NCI-H187 treated with DMSO at 0.1 percent for 48 hours (cell line): Measurements from ENCODE around the gene PPP2R3C.
"Not testable (repeated sequence)": the region's sequence is repeated elsewhere in the genome, so short reads cannot be mapped to it uniquely, and the experiment has no call there.

Source experiments
- DNase-seq: peaks from one replicate; lab custom pipeline; 2025; lab: John Stamatoyannopoulos, UW

The PPP2R3C gene

DNA sequence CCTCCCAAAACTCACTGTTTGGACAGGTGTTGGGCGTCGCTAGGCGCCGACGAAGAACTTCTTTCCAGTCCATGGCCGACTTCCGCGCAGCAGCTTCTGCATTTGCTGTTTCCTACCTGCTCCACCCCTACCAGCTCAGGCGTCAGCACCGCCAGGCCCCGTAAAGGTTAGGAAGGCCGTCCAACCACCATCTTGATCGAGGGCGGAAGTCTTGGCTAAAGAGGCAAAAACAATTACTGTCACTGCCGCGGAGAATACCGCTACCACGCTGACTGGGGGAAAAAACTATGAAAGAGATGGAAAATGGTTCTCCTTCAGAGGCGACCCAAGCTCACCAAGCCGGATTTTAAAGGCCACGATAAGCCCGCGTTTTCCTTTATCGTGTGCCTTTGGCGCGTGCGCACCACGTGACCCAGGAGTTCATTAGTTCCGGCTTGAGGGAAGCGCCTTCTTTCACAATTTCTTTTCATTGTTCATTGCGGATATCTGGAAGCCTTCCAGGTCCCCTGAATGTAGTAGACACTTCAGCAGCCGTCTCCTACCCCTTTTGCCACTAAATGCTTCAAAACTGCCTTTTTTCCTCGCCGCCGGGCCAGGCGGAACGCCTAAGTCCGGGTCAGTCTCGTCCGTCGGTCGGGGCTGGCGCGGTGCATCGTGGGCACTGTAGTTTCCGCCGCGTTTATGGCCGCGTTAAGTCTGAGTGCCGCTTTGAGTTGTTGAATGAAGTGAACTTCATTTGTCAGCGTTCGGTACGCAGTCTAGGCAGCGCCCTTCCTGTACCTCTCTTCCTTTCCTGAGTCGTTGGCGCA, at the start of gene PPP2R3C, which contains the start of gene PRORP:
Gene PPP2R3C (minus strand): TSS at position 104 of the 809 bp plus-strand sequence. CDS start 31 bp downstream, at position 73.
Gene PRORP (plus strand): TSS at position 666 of the 809 bp plus-strand sequence. CDS start 694 bp downstream, outside the sequence.
- DNase-seq, result peak; percentile 89

DNA sequence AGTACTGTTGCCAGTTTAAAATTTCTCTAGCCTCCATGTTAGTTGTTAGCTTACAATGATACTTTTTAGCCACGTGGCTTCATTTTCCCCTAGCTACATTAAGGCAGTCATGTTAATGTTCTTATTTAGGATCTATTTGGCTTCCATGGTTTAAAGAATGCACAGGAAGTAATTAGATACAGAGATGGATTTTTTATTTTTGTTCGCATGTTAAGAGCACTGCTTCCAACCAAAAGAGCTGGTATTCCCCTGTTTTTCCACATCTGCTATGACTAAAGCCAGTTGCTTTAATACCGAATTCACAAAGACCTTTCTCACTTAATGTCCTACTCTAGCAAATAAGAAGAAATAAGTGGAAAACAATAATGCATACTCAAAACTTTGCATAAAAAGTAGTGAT, 45.7 kb upstream of the PPP2R3C start:
- no peak for DNase-seq

DNA sequence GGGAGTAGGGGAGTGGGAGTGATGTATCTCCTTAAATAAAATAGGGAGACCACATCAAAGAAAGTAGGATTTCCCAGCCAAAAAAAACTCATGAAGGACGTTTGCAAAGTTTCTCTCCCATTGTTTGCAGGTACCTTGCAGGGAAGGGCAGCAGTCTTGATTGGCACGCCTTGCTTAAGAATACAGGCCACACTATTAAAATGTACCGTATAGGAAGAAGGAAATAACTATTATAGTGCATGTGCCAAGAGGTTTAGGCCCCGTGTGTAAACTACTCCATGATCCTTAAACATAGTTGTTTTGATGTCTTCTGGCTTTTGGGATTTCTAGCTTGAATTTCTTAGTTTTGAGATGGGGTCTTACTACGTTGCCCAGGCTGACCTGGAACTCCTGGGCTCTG, 43.1 kb upstream of the PPP2R3C start:
- DNase-seq, result no peak

DNA sequence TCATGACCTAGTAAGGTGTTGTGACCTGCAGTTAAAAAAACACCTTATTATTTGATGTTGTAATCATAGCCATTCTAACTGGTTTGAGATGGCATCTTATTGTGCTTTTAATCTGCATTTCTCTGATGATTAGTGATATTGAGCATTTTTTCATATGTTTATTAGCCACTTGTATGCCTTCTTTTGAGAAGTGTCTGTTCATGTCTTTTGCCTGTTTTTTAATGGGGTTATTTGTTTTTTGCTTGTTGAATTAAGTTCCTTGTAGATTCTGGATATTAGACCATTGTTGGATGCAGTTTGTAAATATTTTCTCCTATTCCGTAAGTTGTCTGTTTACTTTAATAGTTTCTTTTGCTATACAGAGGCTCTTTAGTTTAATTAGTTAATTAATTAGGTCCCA, 41.6 kb upstream of the PPP2R3C start:
- no peak for DNase-seq

DNA sequence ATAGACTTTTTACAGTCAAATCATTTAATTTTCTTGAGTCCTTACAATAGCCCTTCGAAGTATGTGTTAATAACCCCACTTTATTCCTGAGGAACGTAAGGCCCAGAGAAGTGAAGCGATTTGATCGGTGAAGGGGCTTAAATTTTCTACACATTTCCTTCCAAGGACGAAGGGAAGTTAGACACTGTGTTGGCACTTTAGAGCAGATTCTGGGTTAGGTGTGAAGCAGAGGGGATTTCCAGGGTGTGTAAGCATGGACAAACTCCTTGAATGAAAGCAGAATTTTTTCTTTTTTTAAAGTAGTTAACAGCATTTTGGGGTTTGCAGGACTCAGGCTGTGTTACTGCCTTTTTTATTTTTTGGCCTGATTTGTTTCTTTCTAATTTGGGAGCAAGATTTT, 39.4 kb upstream of the PPP2R3C start:
- no peak for DNase-seq

DNA sequence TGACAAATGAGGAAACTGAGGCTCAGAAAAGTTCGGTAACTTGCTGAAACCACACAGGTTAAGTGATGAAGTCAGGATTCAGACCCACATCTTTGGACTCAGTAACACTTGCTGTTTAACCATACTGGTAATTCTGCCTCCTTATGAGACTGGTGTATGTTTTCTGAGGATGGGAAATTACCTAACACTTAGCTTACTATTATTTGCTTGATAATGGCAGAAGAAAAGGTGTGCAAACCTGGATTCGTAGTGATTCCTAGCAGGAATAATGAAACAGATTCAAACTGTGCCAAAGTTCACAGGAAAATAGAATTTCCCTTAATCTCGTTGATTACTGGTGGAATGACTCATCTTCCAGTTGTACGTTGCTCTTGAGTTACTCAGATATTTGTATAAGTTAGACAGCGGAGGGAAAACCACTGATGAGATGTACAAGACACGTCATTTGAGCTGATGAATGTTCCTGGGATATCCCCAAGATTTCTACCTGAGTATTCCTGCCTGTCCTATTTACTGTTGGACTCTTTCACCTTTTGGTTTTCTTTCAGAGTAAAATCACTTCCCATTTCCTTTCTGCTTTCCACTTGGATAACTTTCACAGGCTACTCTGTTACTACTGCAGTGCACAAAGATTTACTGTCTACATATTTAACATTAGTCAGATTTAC, 38.1 kb upstream of the PPP2R3C start:
- DNase-seq, result no peak

DNA sequence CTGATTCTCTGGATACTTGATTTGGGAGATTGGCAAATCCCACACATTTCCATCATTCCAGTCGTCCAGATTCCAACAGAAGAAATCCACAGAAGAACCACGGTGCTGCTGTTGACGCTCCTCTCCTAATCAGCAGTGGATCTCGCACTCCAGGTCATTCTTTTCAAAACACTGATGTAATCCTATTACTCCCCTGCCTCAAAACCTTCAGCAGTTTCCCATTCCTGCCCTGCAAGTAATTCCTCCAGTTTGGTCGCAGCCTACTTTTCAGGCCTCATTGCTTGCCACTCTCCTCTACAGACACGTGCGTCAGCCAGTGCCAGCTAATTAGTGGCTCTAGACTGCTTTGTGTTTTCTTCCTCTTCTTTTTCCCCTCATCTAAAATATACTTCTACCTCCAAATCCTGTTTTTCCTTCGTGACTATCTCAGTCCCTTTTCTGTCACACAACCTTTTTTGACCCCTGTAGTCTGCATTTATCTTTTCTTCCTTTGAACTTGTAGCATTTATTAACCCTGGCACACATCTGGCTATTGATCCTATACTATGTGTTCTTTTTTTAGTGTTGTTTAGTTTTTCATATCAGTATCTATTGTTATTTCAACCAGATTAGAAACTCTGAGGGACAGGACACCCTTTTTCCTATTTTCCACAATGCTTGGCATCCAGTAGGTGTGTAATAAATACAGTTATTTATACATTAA, 37.3 kb upstream of the PPP2R3C start:
- DNase-seq, result no peak

DNA sequence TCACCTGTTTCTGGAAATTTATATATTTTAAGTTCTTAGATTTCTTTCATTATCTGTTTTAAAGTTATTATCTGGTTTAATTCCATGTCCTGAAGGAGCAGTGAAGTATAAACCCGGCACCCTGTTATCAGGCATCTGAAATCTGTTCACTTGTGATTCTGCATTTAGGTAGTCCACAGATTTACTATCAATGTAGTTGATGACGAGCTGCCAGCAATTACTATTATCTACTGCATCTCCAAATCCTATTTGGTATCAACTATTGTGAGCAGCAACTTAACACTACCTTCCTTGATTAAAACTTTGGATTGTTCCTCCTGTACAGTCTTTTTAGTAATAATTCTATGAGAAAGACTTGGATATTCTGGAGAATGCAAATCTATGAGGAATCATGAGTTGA, 36.7 kb upstream of the PPP2R3C start:
- DNase-seq, result no peak

DNA sequence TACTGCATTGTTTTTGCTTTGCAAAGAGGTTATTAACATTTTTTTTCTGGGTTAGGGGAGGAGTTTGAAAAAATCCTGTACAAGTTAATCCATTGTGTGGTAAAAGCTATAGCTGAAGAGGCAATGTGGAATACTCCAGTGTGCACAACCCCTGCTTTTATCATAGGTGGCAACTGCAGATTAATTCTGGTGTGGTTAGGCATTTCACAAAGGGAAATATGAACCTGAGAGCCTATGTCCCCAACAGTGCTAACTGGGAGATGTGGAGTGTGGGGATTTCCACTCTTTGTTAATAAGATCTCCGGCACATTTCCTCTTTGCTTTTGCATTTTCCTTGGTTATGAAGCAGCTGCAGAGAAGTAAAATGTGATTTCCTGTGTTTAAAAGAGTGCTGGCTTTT, 34.2 kb upstream of the PPP2R3C start:
- no peak for DNase-seq

DNA sequence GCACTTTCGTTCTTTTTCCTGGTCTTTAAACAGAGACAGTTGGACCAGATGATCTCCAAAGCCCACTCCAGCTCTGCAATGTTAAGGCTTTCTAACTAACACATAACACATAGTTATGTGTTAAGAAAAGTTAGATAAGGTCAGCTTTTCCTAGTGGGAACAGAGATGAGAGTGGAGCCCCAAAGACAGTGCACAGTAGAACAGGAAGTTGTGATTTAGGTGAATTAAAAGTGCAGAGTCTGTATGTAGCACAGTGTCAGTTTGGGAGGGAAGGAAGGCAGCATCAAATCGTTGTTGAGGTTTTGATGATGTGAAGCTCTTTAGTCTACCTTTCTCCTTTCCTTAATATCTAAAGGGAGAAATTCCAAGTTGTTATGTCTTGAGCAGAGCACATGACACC, 32.2 kb upstream of the PPP2R3C start:
- no peak for DNase-seq

DNA sequence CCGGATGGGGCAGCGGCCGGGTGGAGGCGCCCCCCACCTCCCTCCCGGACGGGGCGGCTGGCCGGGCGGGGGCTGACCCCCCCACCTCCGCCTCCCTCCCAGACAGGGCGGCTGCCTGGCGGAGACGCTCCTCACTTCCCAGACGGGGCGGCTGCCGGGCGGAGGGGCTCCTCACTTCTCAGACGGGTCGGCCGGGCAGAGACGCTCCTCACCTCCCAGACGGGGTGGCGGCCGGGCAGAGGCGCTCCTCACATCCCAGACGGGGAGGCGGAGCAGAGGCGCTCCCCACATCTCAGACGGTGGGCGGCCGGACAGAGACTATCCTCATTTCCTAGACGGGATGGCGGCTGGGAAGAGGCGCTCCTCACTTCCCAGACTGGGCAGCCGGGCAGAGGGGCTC, 30.7 kb upstream of the PPP2R3C start:
- DNase-seq, result not testable (repeated sequence)

DNA sequence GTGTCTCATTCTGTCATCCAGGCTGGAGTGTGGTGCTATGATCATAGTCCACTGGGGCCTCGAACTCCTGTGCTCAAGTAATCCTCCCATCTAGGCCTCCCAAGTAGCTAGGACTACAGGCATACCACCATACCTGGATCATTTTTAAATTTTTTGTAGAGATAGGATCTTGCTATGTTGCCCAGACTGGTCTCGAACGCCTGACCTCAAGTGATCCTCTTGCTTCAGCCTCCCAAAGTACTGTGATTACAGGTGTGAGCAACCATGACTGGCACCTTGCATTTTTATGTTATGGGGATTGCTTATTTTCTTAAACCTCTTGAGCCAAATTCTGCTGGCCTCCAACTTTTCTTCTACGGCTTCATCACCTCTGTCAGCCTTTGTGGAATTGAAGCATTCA, 27.4 kb upstream of the PPP2R3C start:
- DNase-seq, result no peak

DNA sequence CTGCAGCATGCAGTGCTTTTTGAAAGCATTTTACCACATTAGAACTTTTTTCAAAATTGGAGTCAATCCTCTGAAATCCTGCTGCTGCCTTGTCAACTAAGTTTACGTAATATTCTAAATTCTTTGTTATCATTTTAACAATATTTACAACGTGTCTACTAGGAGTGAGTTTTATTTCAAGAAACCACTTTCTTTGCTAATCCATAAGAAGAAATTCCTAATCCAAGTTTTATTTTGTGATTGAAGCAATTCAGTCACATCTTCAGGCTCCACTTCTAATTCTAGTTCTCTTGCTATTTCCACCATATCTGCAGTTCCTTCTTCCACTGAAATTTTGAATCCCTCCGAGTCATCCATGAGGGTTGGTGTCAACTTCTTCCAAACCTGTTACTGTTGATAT, 25.9 kb upstream of the PPP2R3C start:
- DNase-seq, result no peak

DNA sequence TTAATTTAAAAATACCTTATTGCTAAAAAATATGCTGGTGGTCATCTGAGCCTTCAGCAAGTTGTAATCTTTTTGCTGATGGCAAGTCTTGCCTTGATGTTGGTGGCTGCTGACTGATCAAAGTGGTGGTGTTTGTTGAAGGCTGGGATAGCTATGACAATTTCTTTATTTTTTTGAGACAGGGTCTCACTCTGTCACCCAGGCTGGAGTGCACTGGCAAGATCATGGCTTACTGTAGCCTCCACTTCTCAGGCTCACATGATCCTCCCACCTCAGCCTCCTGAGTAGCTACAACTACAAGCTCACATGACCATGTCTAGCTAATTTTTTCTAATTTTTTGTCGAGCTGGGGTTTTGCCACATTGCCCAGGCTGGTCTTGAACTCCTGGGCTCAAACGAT, 25.4 kb upstream of the PPP2R3C start:
- no peak for DNase-seq

DNA sequence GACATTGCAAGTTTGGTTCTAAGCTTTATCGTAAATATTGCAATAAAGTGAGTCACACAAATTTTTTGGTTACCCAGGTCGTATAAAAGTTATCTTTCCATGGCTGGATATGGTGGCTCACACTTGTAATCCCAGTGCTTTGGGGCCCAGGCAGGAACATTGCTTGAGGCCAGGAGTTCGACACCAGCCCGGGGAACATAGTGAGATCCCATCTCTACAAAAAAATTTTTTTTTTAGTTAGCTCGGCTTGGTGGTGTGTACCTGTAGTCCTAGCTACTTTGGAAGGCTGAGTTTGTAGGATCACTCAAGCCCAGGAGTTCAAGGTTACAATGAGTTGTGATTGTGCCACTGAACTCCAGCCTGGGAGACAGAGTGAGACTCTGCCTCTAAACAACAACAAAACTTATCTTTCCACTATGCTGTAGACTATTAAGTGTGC, 24.9 kb upstream of the PPP2R3C start:
- no peak for DNase-seq

DNA sequence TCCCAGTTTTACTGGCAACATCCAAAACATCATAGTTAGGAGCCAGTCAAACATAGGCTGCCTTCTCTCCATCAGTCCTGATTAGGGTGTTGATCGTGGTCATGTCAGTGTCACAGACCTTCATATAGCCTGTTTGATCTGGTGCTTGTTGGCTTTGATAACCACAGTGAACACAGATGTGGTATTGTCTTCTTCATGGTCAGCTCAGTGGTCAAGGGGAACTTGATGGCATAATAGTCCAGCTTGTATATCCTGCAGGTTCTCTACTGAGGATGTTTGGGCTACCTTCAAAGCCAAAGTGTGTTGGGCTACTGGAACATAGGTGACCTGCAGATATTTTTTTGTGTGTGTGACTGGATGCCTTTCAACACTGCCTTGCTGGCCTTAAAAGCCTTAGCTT, 22.2 kb upstream of the PPP2R3C start:
- DNase-seq, result no peak

DNA sequence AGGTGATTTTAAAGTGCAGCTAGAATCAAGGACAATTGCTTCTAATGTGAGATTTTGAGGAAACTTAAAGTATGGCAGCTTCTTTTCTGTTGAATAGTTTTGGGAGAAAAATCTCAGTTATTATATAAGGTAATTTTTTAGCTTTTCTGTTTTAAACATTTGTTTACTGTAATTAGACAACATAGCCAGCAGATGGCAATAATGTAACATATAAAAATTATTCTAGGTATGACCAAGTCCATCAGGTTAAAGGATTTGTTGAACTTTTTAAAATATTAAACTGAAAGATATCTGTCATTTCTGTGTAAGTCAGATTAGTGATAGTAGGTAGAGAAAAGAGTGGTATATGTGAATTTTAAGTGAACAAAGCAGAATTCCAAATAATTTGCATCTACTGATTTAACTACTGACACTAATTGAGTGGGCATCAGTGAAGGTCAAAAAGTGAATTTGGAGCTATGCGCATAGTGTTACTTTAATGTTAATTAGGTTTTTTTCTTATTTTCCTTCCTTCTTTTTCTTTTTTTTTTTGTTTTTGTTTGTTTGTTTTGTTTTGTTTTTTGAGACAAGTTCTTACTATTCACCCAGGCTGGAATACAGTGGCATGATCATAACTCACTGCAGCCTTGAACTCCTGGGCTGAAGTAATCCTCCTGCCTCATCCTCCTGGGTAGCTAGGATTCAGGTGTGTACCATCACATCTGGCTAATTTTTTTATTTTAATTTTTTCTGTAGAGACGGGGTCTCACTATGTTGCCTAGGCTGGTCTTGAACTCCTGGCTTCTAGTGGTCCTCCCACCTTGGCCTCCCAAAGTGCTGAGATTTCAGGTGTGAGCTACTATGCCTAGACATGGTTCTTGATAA, 19.2 kb upstream of the PPP2R3C start:
- DNase-seq, result no peak

DNA sequence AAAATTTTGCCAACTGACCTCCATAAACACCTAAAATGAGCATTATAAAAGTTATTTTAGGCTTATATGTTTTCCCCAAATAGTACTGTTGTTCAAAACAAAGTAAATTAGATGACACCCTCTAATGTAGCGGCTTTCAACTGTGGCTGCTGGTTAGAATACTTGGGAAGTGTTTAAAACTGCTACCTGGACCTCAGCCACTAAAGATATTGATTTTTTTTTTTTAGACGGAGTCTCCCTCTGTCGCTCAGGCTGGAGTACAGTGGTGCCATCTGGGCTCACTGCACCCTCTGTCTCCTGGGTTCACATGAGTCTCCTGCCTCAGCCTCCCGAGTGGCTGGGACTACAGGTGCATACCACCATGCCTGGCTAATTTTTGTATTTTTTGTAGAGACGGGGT, 16.8 kb upstream of the PPP2R3C start:
- DNase-seq, result no peak

DNA sequence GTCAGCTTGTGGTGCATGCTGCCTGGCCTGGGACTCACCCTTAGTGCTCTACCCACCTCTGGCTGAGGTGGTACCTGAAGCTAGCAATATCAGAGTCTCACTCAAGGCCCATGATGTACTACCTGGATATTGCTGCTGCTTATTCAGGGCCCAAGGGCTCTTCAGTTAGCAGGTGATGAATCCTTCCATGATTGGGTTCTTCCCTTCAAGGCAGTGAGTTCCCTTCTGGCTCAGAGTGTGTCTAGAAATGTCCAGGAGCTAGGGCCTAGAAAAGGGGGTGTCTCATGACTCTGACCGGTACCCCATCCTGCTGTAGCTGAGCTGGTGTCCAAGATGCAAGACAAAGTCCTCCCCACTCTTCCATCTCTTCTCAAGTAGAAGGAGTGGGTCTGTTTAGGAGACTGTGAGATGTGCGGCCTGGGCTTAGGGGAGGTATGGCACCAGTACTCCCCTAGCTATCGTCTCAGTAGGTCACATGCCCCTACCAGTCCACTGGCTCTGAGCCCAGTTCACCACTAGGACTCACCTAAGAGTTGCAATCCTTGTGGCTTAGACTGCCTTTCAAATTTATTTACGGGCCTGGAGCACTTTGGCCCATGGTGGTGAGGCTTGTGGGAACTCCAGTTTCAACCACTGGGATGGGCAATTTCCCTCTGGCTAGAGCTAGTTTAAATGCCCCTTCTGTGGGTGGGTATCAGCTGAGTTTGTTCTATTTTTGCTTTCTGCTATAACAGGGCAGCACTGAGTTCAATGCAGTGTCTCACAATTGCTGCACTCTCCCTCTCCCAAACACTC, 12.7 kb upstream of the PPP2R3C start:
- DNase-seq, result no peak

DNA sequence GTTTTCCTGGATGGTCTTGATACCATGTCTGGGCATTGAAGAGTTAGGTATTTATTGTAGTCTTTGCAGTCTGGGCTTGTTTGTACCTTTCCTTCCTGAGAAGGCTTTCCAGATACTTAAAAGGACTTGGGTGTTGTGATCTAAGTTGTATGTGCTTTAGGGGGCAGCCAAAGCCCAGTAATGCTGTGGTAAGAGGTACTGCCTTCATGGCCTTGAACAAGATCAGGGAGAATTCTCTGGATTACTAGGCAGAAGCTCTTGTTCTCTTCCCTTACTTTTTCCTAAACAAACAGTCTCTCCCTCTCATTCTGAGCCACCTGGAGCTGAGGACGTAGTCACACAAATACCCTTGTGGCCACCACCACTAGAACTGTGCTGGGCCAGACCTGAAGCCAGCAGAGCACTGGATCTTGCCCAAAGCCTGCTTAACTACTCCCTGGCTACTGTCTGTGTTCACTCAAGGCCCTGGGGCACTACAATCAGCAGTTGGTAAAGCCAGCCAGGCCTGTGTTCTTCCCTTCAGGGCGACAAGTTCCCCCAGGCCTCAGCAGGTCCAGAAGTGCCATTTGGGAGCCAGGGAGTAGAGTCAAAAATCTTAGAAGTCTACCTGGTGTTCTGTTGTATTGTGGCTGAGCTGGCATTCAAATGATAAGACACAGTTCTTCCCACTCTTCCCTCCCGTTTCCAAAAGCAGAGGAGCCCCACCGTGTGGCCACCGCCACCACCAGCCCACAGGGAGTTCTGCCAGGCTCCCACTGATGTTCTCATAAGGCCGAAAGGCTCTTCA, 11.9 kb upstream of the PPP2R3C start:
- DNase-seq, result no peak
